NCI-H345 treated with DMSO at 0.1 percent for 48 hours (cell line): ENCODE data around the gene RPL12.
"Not testable (repeated sequence)": the region's sequence is repeated elsewhere in the genome, so short reads cannot be mapped to it uniquely, and the experiment has no call there.

ENCODE experiments used
- DNase-seq: peaks from one replicate; lab custom pipeline; 2025; ENCODE audit not compliant: unreplicated experiment; lab: John Stamatoyannopoulos, UW

The RPL12 gene

DNA sequence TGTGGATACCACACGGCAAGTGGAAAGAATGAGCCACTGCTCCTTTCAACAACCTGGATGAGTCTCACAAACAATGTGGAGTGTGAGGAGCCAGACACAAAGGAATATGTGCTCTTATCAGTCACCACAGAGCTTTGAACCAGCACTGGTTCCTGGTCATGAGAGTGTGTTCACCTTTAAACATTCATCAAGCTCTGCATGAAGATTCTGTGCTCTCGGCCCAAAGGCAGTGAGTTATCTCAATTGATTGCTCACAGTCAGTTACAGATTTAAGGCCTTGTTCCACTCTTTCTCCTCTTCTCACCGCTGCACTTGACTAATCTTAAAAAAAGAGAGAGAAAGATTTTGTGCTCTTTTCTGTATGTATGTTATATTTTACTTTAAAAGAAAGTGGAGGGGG lies 19.5 kb upstream of the RPL12 start:
- no peak for DNase-seq

DNA sequence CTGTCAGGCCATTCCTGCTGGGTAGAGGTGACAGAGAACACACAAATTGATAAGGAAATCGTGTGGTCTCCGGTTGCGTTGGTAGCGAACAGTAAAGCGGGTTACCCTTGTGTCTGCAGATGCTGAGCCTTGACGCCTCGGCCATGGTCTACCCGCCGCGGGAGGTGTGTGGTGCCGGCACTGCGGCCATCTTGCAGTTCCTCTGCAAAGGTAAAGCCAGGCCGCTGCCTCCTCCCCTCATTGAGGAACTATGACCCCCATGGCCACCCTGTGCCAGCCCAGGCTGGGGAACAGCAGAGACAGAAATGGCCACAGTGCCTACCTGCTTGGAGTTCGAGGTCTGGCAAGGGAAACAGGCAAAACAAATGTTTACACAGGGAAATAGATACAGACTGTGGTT lies 16.4 kb upstream of the RPL12 start:
- DNase-seq, result no peak

DNA sequence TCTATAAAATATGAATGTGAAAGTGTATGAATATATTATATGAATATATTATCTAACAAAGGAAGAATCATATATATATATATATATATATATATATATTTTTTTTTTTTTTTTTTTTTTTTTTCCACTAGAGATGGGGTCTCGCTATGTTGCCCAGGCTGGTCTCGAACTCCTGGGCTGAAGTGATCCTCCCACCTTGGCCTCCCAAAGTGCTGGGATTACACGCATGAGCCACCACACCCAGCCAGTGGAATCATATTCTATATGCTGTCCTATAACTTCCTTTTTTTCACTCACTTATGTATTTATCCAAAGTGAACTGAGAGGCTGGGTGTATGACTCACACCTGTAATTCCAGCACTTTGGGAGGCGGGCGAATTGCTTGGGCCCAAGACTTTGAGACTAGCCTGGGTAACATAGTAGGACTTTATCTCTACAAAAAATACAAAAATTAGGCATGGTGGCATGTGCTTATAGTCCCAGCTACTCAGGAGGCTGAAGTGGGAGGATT lies 15.3 kb upstream of the RPL12 start:
- not testable (repeated sequence) for DNase-seq

DNA sequence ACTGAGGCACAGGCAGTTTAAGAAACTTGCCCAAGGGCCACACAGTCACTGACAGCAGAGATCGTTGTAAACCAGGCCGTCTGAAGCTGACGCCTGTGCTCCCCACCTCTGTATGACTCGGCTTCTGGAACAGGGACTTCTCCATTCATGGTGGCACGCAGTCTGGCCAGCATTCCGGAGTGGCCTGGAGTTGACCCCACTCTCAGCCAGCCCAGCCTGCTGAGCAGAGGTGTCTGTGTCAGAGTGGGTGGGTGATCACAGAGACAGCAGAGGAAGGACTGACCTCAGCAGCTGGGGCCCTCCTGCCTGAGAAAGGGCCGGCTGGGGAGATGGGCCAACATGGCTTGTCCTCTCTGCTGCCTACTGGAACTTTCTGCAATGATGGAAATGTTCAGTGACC lies 12.7 kb upstream of the RPL12 start:
- no peak for DNase-seq

DNA sequence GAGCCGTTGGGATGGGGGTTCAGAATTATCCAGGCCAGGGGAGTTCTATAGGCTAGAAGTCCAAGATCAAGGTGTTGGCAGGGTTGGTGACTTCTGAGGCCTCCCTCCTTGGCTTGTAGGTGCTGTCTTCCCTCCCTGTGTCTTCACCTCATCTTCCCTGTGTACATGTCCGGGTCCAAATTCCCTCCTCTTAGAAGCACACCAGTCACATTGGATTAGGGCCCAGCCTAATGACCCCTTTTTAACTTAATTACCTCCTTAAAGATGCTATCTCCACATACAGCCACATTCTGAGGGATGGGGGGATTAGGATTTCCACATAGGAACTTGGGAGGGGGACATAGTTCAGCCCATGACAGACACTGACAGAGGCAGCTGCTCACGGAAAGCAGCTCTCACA lies 12.2 kb upstream of the RPL12 start:
- DNase-seq, result no peak

DNA sequence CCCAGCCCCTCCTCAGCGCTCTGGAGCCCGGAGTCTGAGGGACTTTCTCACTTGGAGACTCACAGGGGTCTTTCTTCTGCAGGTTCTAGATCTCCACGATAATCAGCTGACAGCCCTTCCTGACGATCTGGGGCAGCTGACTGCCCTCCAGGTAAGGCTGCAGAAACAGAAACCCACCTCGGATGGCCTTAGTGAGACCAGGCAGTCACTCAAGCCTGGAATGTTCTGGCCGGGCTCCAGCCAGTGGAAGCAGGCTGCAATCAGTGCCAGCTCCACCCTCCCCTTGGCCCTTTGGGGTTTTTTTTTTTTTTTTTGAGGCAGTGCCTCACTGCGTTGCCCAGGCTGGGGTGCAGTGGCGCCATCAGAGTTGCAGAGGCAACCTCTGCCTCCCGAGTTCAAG lies 7.7 kb upstream of the RPL12 start:
- no peak for DNase-seq

DNA sequence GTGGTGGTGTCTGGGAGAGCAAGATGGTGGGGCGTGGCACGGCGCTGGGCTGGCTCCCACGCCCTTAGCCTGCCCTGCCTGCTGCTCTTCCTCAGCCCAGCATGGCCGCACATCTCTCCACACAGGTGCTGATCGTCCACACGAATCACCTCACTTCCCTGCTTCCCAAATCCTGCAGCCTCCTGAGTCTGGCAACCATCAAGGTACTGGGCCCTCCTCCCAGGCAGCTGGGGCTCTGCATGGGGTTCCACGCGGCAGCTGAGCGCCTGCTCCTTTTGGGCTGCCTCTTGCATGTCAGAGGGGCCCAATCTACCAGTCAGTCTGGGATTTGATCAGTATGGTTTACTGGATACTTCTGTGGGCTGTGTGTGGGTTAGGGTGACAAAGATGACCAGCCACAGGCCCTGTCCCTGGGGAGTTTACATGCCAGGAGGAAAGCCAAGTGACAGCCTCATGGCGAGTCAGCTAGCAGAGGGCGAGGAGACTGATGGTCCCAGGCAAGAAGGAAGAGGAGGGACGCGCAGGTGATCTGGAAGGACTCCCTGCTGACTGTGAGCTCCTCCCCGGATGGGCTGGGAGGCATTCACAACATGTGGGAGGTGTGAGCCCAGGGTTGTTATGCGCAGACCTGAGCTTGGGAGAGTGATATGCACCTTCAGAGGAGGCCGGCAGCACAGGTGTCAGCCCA lies 6.1 kb upstream of the RPL12 start:
- DNase-seq, result no peak

DNA sequence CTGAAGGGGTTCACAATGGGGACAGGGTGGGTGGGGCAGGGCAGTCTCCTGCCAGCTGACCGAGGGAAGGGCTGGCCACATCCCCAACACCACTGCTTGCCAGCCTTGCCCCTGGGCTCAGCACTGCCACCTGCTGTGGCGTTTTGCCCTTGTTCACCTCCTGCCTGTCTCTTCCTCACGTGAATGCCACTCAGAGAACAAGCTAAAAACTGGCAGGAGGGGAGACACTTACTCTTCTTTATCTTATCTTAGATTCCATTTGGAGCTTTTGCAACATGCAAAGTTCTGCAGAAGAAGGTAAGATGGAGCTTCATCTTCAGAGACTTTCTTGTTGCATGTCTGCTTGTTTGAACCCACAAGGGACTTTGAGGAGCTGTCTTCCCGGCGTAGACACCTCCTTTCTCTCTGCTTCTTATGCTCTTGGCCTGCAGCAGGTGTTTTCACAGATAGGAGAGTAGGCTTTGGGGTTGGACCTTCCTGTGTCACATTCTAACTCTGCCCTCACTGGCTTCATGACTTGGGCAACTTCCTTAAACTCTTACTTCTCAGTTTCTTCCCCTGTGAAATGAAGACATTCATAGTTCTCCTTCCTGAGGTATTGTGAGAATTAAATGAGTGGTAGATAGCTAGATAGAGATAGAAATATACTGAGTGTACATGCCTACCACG lies 4.3 kb upstream of the RPL12 start:
- no peak for DNase-seq

DNA sequence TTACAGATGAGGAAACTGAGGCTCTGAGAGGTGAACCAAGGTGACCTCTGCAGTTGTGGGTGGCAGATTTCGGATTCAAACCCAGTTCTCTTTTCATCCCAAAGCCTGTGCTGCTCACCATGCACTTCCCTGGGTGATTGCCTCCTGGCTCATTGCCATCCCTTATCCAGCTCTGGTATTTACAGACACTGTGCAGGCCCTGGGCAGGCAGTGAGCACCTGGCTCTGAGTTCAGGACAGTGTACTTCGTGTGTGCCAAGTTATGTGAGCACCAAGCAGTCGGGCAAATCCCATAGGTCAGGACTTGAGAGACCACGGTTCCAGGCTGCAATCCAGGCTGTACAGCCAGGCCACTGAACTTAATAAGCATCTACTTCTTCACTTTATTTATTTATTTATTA lies 1.5 kb upstream of the RPL12 start:
- no peak for DNase-seq

DNA sequence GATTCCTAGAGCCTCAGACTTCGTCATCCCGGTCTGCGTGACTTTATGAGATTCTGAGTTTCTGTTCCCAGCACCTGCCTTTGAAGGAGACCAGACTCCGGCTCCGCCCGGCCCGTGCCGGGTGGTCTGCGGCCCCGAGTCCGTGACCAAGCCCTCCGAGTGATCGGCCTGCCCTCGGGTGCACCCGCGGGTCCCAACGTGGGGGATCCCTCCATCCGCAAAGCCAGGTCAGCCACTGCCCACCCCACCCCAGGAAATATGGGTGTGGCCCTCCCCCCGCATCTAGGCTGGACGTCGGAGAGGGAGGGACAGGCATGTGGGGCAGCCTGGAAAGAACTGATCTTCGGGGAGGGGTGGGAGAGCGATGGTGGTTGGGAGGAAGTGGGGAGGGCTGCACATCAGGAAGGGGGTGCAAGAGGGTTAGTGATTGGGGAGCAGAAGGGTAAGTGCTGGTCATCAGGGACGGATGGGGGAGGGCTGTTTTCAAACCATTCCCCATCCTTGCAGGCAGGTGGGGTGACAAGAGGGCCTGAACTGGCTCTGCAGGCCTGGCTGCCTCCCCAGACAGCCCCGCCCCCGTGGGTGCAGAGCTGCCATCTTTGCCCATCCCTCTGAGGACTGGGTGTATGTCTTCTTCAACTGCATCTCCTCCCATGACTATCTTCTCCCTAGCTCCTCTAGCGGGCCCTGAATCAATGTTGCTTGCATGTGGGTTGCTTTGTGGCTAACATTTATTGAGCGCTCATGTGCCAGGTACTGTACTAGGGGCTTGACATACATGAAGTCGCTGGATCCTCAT lies 851 bp upstream of the RPL12 start:
- no peak for DNase-seq

DNA sequence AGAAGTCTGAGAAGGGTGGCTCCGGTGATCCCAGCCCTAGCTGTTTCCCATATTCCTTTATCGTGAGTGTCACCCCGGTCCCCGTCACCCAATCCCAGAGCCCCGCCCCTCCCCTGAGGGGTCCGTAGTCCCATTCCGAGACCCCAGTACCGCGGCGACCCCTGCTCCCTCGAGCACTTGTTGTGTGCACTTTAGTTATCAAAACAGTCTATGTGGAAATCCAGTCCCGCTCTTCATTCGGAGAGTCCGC lies 327 bp upstream of the RPL12 start:
- no peak for DNase-seq

DNA sequence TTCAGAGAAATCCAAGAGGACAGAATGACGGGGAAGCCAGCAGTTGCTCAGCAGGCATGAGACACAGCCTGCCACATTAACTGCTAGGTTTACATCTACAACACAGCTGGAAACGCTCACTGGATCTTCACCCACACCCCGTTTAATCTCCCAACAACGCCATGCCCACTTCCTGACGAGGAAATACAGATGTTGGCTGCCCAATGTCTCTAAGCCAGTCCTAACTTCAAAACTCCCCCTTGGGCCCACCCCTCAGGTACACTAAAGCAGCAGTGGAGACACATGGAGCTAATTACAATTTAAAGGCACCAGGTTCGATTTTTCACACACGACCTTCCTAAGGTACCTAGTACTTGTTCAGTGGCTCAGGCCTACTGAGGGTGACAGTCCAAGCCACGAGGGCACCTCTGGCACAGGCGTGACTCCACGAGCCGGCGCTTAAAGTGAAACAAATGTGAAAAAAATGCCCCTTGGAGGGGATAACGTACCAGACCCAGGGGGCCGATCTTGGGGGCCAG lies 904 bp downstream of the RPL12 start:
- DNase-seq, result no peak

DNA sequence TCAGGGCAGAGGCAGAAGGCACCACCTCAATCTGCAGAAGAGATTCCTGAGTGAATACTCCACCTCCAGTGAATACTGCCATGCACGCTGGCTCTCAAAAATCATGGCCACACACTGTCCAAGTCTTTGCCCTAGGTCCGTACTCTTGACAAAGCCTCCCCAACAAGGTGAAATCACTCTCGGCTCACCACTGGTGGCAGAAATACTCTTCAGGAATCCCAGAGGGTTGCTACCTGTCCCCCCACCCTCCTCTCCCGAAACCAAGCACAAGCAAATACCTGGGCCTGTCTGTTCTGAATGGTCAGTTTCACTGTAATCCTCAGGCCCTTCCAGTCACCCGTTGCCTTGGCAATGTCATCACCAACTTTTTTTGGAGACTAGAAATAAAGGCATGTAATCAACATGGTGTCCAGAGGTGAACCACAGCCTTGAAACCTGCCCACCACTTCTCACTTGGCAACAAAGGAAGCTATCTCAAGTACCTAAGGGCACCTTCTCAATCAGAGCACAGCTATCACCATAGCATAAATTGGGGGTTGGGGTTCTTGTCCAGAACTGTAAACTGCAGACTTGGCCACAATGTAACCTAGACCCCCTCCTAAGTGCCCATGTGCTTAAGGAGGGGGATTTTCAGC lies 1.8 kb downstream of the RPL12 start:
- no peak for DNase-seq

DNA sequence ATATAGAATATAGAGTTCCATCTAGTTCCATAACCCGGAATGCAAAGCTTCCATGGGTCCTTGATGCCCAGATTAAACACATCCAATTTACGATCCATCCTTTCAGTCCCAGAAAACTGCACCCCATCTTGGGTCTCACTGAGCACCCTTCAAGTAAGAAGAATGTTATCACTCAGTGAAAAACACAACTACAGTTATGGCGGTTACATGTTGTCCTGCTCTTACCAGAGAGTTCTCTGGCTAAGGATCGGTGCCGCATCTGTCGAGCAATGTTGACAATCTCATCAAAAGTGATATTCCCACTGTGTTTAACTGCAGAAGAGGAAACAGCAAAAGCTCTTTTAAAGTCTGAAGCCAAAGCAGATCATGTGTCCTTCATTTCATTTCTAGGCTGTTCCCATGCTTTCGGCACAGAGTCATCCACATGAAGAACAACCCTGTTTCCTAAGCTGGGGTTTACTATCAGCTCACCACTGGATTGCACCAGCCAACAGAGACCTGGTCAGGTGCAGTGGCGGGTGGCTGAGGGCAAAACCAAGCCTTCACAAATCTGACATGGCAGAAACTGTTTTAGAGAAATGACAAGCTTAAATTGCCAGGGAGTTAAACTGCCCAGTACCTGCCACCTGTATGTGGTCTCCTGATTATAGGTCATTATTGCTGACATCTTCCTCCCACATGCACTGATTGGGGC lies 2.9 kb downstream of the RPL12 start:
- DNase-seq, result no peak

DNA sequence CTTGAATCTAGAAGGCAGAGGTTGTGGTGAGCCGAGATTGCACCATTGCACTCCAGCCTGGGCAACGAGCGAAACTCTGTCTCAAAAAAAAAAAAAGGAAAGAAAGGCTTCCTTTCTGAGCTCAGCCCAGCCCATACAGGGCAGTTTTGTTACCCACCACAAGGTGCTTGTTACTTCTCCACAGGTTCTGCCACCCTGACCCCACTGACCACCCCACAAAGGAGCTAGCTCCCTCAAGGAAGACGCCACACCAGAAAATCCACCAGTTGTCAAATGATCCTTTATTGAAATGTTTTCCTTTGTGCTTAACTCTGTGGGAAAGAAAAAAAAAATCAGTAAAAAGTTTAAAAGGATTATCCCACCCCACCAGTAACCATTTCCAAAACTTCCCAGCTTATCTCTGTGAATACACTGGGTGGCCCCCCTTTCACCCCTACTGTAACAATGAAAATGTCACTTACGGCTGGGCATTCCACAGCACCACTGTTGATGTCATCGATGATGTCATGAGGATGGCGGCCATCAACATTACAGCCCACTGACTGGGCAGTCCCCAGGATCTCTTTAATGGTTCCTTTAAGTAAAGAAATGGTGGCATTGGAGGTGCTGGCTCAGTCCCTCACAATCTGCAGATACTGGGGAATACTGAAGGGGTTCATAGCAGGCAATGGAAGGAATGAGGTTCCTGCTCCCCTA lies 3.6 kb downstream of the RPL12 start:
- no peak for DNase-seq

DNA sequence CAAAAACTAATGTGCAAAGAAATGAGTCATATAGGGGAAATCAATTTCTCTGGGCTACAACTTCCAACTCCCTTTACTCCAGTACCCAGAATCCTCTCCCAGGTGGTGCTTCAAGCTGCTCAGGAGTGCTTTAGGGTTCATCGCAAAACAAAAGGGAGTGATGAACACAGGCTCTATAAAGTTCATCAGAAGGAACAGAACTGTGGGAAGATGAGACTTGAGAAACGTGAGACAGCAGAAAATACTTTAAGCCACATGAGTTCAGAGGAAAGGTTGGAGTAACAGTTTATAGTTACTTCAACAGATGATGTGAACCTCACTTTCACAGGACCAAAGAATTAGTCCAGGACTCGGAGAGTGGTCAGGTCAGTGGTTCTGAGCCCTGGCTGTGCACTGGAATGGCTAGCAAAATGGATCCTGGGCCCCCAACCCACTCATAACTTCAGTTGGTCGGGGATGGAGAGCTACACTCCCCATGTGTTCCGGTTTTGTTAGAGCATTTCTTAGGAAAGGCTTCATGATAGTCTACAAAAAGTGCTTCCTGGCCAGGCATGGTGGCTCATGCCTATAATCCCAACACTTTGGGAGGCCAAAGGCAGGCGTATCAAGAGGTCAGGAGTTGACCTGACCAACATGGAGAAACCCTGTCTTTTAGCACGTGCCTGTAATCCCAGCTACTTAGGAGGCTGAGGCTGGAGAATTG lies 4.3 kb downstream of the RPL12 start:
- DNase-seq, result no peak

DNA sequence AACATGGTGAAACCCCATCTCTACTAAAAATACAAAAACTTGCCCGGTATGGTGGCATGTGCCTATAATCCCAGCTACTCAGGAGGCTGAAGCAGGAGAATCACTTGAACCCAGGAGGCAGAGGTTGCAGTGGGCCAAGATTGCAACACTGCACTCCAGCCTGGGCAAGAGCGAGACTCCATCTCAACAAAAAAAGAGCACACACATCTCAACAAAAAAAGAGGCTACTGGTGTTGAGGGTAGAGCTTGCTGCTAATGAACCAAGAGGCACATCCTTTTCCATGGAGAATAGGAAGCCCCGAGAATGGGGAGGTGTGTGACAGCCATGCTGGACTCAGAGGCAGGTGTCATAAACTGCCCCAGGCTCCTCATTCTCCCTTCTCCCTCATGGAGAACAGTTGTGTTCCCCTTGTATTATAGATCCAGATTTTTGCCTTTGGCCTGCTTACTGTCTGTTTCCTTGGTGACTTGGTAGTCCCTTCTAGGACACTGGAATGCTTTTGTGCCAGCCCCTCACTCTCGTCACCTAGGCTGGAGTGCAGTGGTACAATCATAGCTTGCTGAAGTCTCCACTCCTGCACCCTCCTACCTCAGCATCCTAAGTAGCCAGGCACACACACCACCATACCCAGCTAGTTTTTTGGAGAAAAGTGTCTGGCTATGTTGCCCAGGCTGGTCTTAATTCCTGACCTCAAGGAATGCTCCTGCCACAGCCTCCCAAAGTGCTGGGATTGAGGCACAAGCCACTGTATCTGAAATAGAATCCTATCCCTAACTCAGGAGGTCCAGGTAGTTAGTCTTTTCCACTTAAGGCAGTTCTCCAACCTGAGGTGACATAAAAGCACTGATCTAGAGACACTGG lies 5.1 kb downstream of the RPL12 start:
- no peak for DNase-seq

DNA sequence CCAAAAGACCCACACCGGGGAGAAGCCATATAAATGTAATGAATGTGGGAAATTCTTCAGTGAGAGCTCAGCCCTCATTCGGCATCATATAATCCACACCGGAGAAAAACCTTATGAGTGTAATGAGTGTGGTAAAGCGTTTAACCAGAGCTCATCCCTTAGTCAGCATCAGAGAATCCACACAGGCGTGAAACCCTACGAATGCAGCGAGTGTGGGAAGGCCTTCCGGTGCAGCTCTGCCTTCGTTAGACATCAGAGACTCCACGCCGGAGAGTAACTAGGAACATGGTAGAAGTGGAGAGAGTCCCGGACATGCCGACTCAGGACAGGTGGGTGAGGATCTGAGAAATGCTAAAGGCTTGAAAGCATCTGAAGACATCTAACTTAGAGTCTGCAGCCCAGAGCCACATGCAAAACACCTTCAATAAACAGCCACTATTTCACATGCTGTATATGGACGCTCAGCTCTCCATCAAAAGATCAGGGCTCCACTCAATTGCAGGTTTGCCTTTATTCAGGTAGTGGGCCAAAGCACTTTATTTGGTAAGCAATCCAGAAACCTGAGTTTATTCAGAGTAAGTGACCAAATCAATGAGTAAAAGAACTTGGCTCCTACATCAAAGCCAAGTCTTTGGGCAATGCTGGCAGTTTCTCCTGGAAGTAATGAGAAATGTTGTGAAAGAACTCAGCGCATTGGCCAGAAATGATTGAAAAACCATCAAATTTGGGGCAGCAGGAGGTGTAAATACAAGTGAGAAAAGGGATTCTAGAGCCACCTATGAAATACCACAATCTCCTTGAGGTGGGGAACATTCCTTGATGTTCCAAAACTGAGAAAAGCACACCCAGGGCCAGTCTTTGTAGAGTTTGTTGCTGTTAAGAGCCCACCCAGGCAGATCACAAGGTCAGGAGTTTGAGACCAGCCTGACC lies 6.0 kb downstream of the RPL12 start:
- DNase-seq, result no peak
